NCI-H1694 treated with DMSO at 0.1 percent for 48 hours (cell line): Measurements from ENCODE around the gene ISM1.

Source experiments
- DNase-seq: peaks from one replicate; lab custom pipeline; 2025; lab: John Stamatoyannopoulos, UW

ISM1 gene

GRCh38 chr20:13313201-13313600 is 92.1 kb downstream of the ISM1 start:
- DNase-seq, result no peak

- DNase-seq, result no peak
These were observed 96.4 kb downstream of the ISM1 start for GRCh38 chr20:13317439-13317838.

GRCh38 chr20:13318871-13319521 is 97.9 kb downstream of the ISM1 start:
- DNase-seq, result no peak

- no peak for DNase-seq
These were observed 99.6 kb downstream of the ISM1 start for GRCh38 chr20:13320702-13321101.

GRCh38 chr20:13321416-13321815 is 100.3 kb downstream of the ISM1 start:
- no peak for DNase-seq

- DNase-seq, result no peak
These were observed 101.1 kb downstream of the ISM1 start for GRCh38 chr20:13322198-13322597.

- no peak for DNase-seq
These were observed 101.5 kb downstream of the ISM1 start for GRCh38 chr20:13322621-13323020.

- DNase-seq, result no peak
These were observed 104.0 kb downstream of the ISM1 start for GRCh38 chr20:13325033-13325432.

GRCh38 chr20:13325796-13326340 is 104.8 kb downstream of the ISM1 start:
- DNase-seq, result no peak

GRCh38 chr20:13331536-13331935 is 110.5 kb downstream of the ISM1 start:
- no peak for DNase-seq

GRCh38 chr20:13333036-13333435 is 112.0 kb downstream of the ISM1 start:
- no peak for DNase-seq

- DNase-seq, result peak; percentile 5
These were observed 112.7 kb downstream of the ISM1 start for GRCh38 chr20:13333793-13334192.

- DNase-seq, result no peak
These were observed 115.4 kb downstream of the ISM1 start for GRCh38 chr20:13336308-13337089.

- DNase-seq, result no peak
These were observed 116.2 kb downstream of the ISM1 start for GRCh38 chr20:13337090-13337784.

- no peak for DNase-seq
These were observed 117.1 kb downstream of the ISM1 start for GRCh38 chr20:13338097-13338661.

- no peak for DNase-seq
These were observed 117.9 kb downstream of the ISM1 start for GRCh38 chr20:13338999-13339411.

- DNase-seq, result no peak
These were observed 119.0 kb downstream of the ISM1 start for GRCh38 chr20:13340088-13340487.

- DNase-seq, result no peak
These were observed 120.8 kb downstream of the ISM1 start for GRCh38 chr20:13341737-13342393.

GRCh38 chr20:13342469-13343242 is 121.6 kb downstream of the ISM1 start:
- no peak for DNase-seq

- DNase-seq, result no peak
These were observed 123.6 kb downstream of the ISM1 start for GRCh38 chr20:13344671-13345070.
